DOHH2 (cell line): ENCODE measurements around the gene CLCN6.

Experiments
- H3F3A ChIP-seq: fragments of 200-600 bp; sonication (generic), shearing (Covaris generic); 2 replicates; pipeline ENCODE4 v1.6.0; 2016; ENCODE audit warnings: antibody characterized with exemption, mild to moderate bottlenecking; ENCODE audit not compliant: control insufficient read depth, insufficient read depth
- H3K27ac ChIP-seq: fragments of 200-600 bp; sonication (generic); 2 replicates; pipeline ENCODE4 v1.5.1; 2014; ENCODE audit warnings: low read depth, mild to moderate bottlenecking, low read length, moderate library complexity
- H3K27me3 ChIP-seq: fragments of 200-600 bp; sonication (generic); 2 replicates; pipeline ENCODE4 v1.6.1; 2014; ENCODE audit warnings: mild to moderate bottlenecking, low read length, mixed read lengths; ENCODE audit not compliant: control insufficient read depth
- H3K36me3 ChIP-seq: fragments of 200-600 bp; sonication (generic); 2 replicates; pipeline ENCODE4 v1.6.1; 2014; ENCODE audit warnings: mild to moderate bottlenecking, low read length, moderate library complexity, mixed read lengths; ENCODE audit not compliant: control insufficient read depth
- H3K4me1 ChIP-seq: fragments of 200-600 bp; sonication (generic); 2 replicates; pipeline ENCODE4 v1.6.1; 2014; ENCODE audit warnings: mild to moderate bottlenecking, low read length, mixed read lengths; ENCODE audit not compliant: control insufficient read depth
- H3K4me2 ChIP-seq: fragments of 200-600 bp; sonication (generic); 2 replicates; pipeline ENCODE4 v1.6.0; 2014; ENCODE audit warnings: mild to moderate bottlenecking, low read length, moderate library complexity
- H3K4me3 ChIP-seq: fragments of 200-600 bp; sonication (generic); 2 replicates; pipeline ENCODE4 v1.5.1; 2014; ENCODE audit warnings: mild to moderate bottlenecking, low read length, mixed read lengths
- H3K79me2 ChIP-seq: fragments of 200-600 bp; sonication (generic); 2 replicates; pipeline ENCODE4 v1.6.1; 2014; ENCODE audit warnings: mild to moderate bottlenecking, low read length, mixed read lengths; ENCODE audit not compliant: control insufficient read depth
- H3K9me2 ChIP-seq: fragments of 200-600 bp; sonication (generic); replicated peaks from 2 replicates; pipeline ENCODE4 v1.6.1; 2014; ENCODE audit warnings: mild to moderate bottlenecking, low read length, mixed read lengths; ENCODE audit not compliant: control insufficient read depth
- H3K9me3 ChIP-seq: fragments of 200-600 bp; sonication (generic); 2 replicates; pipeline ENCODE4 v1.6.1; 2014; ENCODE audit warnings: antibody characterized with exemption, low read length, mixed read lengths; ENCODE audit not compliant: control insufficient read depth, insufficient read depth
- H4K20me1 ChIP-seq: fragments of 200-600 bp; sonication (generic); 2 replicates; pipeline ENCODE4 v1.6.0; 2014; ENCODE audit warnings: low read depth, mild to moderate bottlenecking, antibody characterized with exemption, low read length, moderate library complexity; ENCODE audit not compliant: control insufficient read depth, insufficient read depth
- CTCF ChIP-seq: fragments of 200-600 bp; sonication (generic); IDR thresholded peaks from one replicate; pipeline ENCODE4 v1.5.1; 2014; ENCODE audit warnings: antibody characterized with exemption, mild to moderate bottlenecking, low read depth, low read length; ENCODE audit not compliant: poor library complexity, severe bottlenecking
- EZH2phosphoT487 ChIP-seq: fragments of 200-600 bp; sonication (generic); IDR thresholded peaks from 2 replicates; pipeline ENCODE4 v1.6.1; 2017; ENCODE audit warnings: borderline replicate concordance, mild to moderate bottlenecking, antibody characterized with exemption, low read length, moderate library complexity, mixed read lengths

CLCN6 gene

GRCh38 chr1:11781297-11781696 is 24.7 kb upstream of the CLCN6 start:
- no peaks in the 10 kb centered on the region for H3K36me3 ChIP-seq
- no peak overlapping the region for H3K4me2 ChIP-seq
- H3K27ac ChIP-seq: no peak overlapping the region
- H3K79me2 ChIP-seq: no peaks in the 10 kb centered on the region
- H3F3A ChIP-seq: peaks cover 4% of the 10 kb centered on the region
- H3K9me2 ChIP-seq: no peaks in the 10 kb centered on the region
- peaks cover 17% of the 10 kb centered on the region for H3K4me1 ChIP-seq
- TF ChIP-seq EZH2phosphoT487 (no peak), CTCF (no peak)
- no peaks in the 10 kb centered on the region for H4K20me1 ChIP-seq
- no peaks in the 10 kb centered on the region for H3K27me3 ChIP-seq
- no peak overlapping the region for H3K4me3 ChIP-seq
- no peaks in the 10 kb centered on the region for H3K9me3 ChIP-seq

GRCh38 chr1:11782127-11782708 is 23.8 kb upstream of the CLCN6 start:
- Histone ChIP-seq H3K9me3 (no peaks in the 10 kb centered on the region), H3K36me3 (no peaks in the 10 kb centered on the region), H3K4me1 (peaks cover 26% of the 10 kb centered on the region), H4K20me1 (no peaks in the 10 kb centered on the region), H3F3A (peaks cover 9% of the 10 kb centered on the region), H3K9me2 (no peaks in the 10 kb centered on the region), H3K27me3 (no peaks in the 10 kb centered on the region), H3K4me2 (no peak overlapping the region), H3K4me3 (no peak overlapping the region), H3K79me2 (no peaks in the 10 kb centered on the region), H3K27ac (no peak overlapping the region)
- TF ChIP-seq EZH2phosphoT487 (no peak), CTCF (no peak)

GRCh38 chr1:11783556-11783955 is 22.4 kb upstream of the CLCN6 start:
- no peak overlapping the region for H3K4me3 ChIP-seq
- no peaks in the 10 kb centered on the region for H3K9me3 ChIP-seq
- TF ChIP-seq CTCF (no peak), EZH2phosphoT487 (no peak)
- H3K9me2 ChIP-seq: no peaks in the 10 kb centered on the region
- H3K36me3 ChIP-seq: no peaks in the 10 kb centered on the region
- no peak overlapping the region for H3K4me2 ChIP-seq
- H3K79me2 ChIP-seq: no peaks in the 10 kb centered on the region
- no peaks in the 10 kb centered on the region for H4K20me1 ChIP-seq
- peaks cover 9% of the 10 kb centered on the region for H3F3A ChIP-seq
- no peak overlapping the region for H3K27ac ChIP-seq
- no peaks in the 10 kb centered on the region for H3K27me3 ChIP-seq
- peaks cover 26% of the 10 kb centered on the region for H3K4me1 ChIP-seq
